Measurements from ENCODE around the gene FXYD4.

The FXYD4 gene

GRCh38 chr10:43419997-43420368 lies 48.5 kb downstream of the FXYD4 start:
- Histone ChIP-seq H3K27ac (replicated peaks) (peak overlapping the region; percentile 95), H3K27me3 (ENCODE audit: insufficient read depth, poor library complexity, severe bottlenecking) (no peaks in the 10 kb centered on the region), H3K4me3 (replicated peaks; ENCODE audit: insufficient read depth, low read length) (peak overlapping the region; percentile 13; the same call in 1 of the 2 replicates)
- no peak for DNase-seq (ENCODE audit: low read depth in 1 of 2, low spot score in 1 of 2)
- TF ChIP-seq REST (IDR thresholded peaks at IDR 0.05; ENCODE audit: insufficient replicate concordance, low read depth) = no peak
- TF ChIP-seq CTCF (IDR thresholded peaks at IDR 0.05; ENCODE audit: insufficient read depth, low read length) = no peak
- peak; percentile 39; the same call in 1 of the 2 replicates for TF ChIP-seq POLR2AphosphoS5 (IDR thresholded peaks at IDR 0.05; ENCODE audit: low read depth)
- TF ChIP-seq SPI1 (IDR thresholded peaks at IDR 0.05; ENCODE audit: borderline replicate concordance, low read depth) = no peak
- no peak for TF ChIP-seq GABPA (IDR thresholded peaks at IDR 0.05; ENCODE audit: low read depth)

- H3K27me3 ChIP-seq (ENCODE audit: insufficient read depth, poor library complexity, severe bottlenecking) = no peaks in the 10 kb centered on the region
- peak; percentile 57; the same call in 1 of the 2 replicates for TF ChIP-seq GABPA (IDR thresholded peaks at IDR 0.05; ENCODE audit: low read depth)
- TF ChIP-seq CTCF (IDR thresholded peaks at IDR 0.05; ENCODE audit: insufficient read depth, low read length) = no peak
- TF ChIP-seq SPI1 (IDR thresholded peaks at IDR 0.05; ENCODE audit: borderline replicate concordance, low read depth) = no peak
- peak; percentile 67 for TF ChIP-seq REST (IDR thresholded peaks at IDR 0.05; ENCODE audit: insufficient replicate concordance, low read depth)
- TF ChIP-seq POLR2AphosphoS5 (IDR thresholded peaks at IDR 0.05; ENCODE audit: low read depth) = peak; percentile 63; the same call in 1 of the 2 replicates
- peak overlapping the region; percentile 24 for H3K4me3 ChIP-seq (replicated peaks; ENCODE audit: insufficient read depth, low read length)
- DNase-seq (ENCODE audit: low read depth in 1 of 2, low spot score in 1 of 2) = peak; percentile 87 to 96
- peak overlapping the region; percentile 95 for H3K27ac ChIP-seq (replicated peaks)
These were observed 49.1 kb downstream of the FXYD4 start for GRCh38 chr10:43420369-43421200.

- TF ChIP-seq GABPA (IDR thresholded peaks at IDR 0.05; ENCODE audit: low read depth) (no peak), POLR2AphosphoS5 (IDR thresholded peaks at IDR 0.05; ENCODE audit: low read depth) (no peak), REST (IDR thresholded peaks at IDR 0.05; ENCODE audit: insufficient replicate concordance, low read depth) (no peak), SPI1 (IDR thresholded peaks at IDR 0.05; ENCODE audit: borderline replicate concordance, low read depth) (no peak), CTCF (IDR thresholded peaks at IDR 0.05; ENCODE audit: insufficient read depth, low read length) (no peak)
- Histone ChIP-seq H3K27me3 (ENCODE audit: insufficient read depth, poor library complexity, severe bottlenecking) (no peaks in the 10 kb centered on the region), H3K27ac (replicated peaks) (peak overlapping the region; percentile 95), H3K4me3 (replicated peaks; ENCODE audit: insufficient read depth, low read length) (peak overlapping the region; percentile 24)
- no peak for DNase-seq (ENCODE audit: low read depth in 1 of 2, low spot score in 1 of 2)
These were observed 49.7 kb downstream of the FXYD4 start for GRCh38 chr10:43421201-43421507.
